CD4-positive, alpha-beta T cell treated with Interleukin-15 for 4 hours (primary cell): ENCODE results near the gene CRYZL1.

ENCODE experiments used
- DNase-seq: peaks from one replicate; pipeline ENCODE4 v3.0.0-alpha.2; 2020; ENCODE audit warnings: low spot score

CRYZL1 gene

DNA sequence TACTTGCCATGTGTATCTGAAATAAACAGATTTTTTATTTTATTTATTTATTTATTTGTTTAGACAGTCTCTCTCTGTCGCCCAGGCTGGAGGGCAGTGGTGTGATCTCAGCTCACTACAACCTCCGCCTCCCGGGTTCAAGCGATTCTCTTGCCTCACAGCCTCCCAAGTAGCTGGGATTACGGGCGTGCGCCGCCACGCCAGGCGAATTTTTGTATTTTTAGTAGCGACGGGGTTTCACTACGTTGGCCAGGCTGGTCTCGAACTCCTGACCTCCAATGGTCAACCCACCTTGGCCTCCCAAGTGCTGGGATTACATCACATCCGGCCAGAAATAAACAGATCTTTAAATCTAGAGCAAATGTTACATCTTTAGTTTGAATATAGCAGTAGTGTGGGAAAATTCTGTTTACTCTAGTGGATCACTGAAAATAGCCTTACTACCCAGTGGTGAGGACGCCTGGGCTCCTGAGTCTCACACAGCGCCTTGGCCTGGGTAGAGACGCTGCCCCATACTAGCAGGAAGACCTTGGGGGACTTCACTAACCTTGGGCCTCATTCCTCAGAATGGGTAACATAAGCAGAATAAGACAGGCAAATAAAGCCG, 100.3 kb downstream of the CRYZL1 start:
- DNase-seq, result peak; percentile 6

DNA sequence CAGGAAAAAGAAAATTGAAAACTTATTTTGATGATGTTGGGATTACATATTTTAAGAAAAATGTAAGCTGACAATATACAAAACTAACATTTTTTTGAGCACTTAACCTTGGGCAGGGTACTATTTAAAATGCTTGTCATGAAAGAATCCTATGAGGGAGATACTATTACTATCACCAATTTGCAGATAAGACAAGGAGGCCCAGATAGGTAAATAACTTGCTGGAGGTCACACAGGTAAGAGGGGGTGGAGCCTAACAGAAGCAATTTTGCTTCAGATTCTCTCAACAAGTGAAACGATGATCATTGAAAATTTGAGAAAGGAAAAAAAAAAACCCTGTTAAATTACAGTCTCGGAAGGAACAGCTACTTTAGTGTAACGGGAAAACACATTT, 100.8 kb downstream of the CRYZL1 start:
- no peak for DNase-seq

DNA sequence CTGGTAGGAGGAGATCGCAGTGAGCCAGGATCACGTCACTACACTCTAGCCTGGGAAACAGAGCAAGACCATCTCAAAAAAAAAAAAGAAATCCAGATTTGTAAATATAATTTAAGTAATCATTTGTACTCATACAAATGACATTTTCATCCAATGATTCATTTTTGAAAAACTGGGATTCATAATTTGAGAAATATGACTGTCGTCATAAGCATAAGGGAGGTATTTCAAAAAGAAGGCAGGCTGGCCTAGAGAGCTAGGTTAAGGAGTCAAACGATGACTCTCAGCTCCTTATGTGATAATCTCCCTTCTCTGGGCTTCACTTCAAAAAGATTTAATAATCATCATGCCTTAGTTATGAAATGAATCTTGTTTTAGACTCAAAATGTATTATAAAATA, 101.9 kb downstream of the CRYZL1 start:
- DNase-seq, result no peak
